NCI-H146 treated with DMSO at 0.1 percent for 48 hours (cell line): Measurements from ENCODE around the gene HSPA4L.
A peak's percentile ranks its signal among the peaks of the same experiment; 100 is the strongest.

Source experiments
- DNase-seq: peaks from one replicate; lab custom pipeline; 2025; ENCODE audit not compliant: unreplicated experiment; lab: John Stamatoyannopoulos, UW

The HSPA4L gene

GRCh38 chr4:127782275-127783025, at the start of gene HSPA4L:
TSS of gene HSPA4L (plus strand) at chr4:127782322. CDS start at chr4:127782551, 229 bp downstream.
- no peak for DNase-seq

- peak; percentile 3 for DNase-seq
Observed at GRCh38 chr4:127732623-127733328, 49.3 kb upstream of the HSPA4L start.

- no peak for DNase-seq
Observed at GRCh38 chr4:127734976-127735375, 47.1 kb upstream of the HSPA4L start.

GRCh38 chr4:127737295-127737694, 44.8 kb upstream of the HSPA4L start:
- no peak for DNase-seq

DNA sequence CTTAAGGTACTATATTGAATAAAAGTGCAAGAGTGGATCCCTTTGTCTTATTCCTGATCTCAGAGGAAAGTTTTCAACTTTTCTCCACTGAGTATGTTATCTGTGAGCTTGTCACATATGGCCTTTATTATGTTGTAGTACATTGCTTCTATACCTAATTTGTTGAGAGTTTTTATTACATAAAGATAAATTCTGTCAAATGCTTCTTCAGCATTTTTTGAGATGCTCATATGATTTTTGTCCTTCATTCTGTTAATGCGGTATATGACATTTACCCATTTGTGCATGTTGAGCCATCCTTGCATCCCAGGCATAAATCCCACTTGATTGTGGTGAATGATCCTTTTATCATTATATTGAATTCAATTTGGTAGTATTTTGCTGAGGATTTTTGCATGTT, 40.9 kb upstream of the HSPA4L start:
- no peak for DNase-seq

DNA sequence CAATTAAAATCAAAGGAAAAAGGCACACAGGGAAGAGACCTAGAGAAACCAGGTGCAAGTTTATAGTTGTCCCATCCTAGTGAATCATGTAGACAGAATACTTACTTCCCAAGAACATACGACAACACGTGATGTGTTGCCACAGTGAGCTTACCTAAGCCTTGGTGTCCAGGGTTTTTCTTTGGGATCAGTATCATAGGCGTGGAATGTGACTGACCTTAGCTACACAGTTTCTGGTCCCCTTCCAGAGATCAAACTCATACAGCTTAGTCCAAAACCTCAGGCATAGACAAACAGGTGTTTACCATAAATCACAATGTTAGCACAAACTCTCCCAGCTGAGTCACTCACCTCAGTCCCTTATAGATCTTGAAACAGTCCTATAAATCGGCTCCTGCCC, 34.2 kb upstream of the HSPA4L start:
- DNase-seq: no peak

GRCh38 chr4:127748957-127749356, 33.2 kb upstream of the HSPA4L start:
- DNase-seq: no peak

DNA sequence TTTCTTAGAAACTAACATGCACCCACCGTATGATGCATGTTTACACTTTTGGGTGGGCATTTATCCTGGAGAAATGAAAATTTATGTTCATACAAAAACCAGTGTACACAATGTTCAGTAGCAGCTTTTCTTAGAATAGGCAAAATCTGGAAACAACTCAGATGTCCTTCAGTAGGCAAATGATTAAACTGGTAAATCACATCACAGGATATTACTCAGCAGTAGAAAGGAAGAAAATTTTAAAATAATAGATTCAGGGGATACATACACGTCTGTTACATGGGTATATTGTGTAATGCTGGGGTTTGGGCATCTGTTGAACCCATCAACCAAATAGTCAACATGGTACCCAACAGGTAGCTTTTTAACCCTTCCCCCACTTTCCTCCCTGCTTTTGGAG, 25.2 kb upstream of the HSPA4L start:
- no peak for DNase-seq

DNA sequence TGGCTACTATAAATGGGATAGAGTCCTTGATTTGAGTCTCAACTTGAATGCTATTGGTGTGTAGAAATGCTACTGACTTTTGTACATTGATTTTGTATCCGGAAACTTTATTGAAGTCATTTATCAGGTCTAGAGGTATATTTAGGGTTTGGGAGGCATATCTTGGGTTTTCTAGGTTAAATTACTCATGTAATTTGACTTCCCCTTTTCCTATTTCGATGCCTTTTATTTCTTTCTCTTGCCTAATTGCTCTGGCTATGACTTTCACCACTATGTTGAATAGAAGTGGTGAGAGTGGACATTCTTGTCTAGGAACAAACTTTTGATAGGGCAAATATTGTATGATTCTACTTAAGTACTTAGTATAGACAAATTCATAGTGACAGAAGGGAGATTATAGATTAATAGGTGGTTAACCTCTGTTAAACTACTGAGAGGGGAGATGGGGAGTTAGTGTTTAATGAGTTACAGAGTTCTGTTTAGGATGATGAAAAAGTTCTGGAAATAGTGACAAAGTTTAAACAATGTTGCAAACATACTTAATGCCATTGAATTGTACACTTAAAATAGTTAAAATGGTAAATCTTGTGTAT, 22.8 kb upstream of the HSPA4L start:
- DNase-seq: no peak

- DNase-seq: no peak
Observed at GRCh38 chr4:127759893-127760292, 22.2 kb upstream of the HSPA4L start.

DNA sequence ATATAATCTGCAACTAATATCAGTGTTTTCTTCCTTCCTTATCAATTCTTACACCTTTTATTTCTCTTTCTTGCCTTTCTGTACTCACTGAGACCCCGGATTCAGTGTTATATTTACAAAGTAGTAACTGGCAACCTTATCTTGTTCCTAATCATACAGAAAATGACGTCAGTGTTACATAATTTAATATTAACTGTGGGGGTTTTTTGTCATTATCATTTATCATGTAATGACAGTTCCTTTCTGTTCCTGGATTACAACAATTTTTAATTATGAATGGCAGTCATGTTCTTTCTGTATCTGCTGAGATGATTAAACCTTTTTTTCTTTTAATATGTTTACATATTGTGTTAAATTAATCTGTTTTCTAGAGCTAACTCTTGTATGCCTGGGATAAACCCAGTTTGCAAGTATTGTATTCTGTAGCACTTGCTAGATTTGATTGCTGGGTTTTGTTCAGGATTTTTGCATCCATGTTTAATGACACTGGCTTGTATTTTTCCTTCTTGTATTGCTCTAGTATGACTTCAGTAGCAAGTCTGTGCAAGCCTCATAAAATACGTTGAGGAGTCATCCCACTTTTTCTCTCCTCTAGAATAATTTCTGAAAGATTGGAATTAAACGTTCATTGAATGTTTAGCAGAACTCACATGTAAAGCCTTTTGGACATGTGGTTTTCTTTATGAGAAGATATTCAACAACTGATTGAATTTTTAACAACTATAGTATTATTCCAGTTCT, 10.4 kb upstream of the HSPA4L start:
- DNase-seq: no peak

DNA sequence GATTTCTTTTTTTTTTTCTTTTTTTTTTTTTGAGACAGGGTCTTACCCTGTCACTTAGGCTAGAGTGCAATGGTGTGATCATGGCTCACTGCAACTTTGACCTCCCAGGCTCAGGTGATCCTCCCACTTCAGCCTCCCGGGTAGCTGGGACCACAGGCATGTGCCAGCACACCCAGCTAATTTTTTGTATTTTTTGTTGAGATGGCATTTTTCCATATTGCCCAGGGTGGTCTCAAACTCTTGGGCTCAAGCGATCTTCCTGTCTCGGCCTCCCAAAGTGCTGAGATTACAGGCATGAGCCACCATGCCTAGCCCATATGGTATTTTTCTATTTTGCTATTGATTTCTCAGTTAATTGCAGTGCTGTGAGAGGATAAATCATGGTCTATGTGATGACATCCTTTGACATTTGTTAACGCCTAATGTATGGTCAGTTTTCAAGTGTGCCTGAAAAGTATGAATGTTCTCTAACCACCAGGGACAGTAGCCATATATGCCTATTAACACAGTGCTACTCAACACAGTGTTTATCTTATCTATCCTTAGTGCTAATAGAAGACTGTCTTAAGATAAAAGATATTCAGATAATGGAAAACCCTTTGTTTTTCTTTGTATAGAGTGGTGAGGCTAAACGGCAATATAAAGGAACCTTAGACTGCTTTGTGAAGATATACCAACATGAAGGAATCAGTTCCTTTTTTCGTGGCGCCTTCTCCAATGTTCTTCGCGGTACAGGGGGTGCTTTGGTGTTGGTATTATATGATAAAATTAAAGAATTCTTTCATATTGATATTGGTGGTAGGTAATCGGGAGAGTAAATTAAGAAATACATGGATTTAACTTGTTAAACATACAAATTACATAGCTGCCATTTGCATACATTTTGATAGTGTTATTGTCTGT, 9.1 kb upstream of the HSPA4L start:
- no peak for DNase-seq

GRCh38 chr4:127775843-127776242, 6.3 kb upstream of the HSPA4L start:
- no peak for DNase-seq

DNA sequence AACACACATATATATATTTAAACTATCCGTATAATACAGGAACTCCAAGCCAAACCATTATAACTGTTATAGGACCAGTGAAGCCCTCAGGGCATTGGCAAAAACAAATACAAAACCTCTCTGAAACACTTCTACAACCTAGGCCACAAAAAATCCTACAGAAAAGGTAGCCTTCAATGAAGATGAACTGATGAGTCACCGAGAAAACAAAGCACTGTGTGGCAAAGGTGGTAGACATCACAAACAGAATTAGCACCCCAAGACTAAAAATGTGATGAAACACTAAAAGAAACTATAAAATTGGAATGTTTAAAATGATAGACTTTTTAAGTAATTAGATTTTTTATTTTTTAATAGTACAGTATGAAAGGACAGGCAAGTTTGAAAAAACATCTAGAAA, 5.5 kb upstream of the HSPA4L start:
- DNase-seq: peak; percentile 28

GRCh38 chr4:127777487-127777886, 4.6 kb upstream of the HSPA4L start:
- DNase-seq: no peak

- no peak for DNase-seq
Observed at GRCh38 chr4:127778102-127778501, 4.0 kb upstream of the HSPA4L start.

DNA sequence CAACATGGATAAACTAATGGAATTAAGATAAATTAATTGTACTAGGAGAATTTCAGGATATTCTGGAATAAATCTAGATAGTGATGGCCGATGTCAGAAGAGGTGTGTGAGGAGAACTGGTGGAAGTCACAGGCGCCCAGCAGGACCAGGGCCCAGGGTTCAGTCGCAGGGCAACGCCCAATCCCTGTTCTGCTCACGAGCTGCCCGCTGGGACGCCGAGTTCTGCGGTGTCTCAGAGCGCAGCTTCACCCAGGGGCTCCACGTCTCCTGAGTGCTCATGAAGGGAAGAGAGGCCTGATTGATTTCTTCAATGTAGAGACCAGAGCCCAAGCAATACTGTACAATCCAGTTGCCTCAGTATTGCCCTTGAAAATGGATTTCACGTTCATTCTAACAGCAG, 1.5 kb upstream of the HSPA4L start:
- DNase-seq: no peak

GRCh38 chr4:127781300-127782024, 660 bp upstream of the HSPA4L start:
- no peak for DNase-seq

- DNase-seq: peak; percentile 40
Observed at GRCh38 chr4:127782025-127782274, 172 bp upstream of the HSPA4L start.
